ENCODE data around the gene CNIH1.
"Not testable (repeated sequence)": the region's sequence is repeated elsewhere in the genome, so short reads cannot be mapped to it uniquely, and the experiment has no call there.

The CNIH1 gene

DNA sequence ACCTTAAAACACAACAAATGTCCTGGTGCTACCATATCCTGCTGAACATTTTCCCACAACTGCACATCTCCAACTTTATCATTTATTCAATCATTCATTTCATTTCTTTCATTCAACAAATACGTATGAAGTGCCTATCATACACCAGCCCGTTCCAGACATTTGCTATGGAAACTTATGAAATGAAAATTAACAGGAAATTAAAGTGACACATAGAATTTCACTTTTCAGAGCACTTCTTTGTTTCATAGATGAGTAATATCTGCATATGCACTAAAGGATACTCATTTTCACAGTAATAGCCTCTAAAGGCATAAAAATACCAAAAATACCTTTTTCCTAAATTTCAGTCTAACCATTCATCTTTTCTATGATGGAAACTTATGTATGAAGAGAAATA, 12.6 kb downstream of the CNIH1 start:
- DNase-seq (no peak), ATAC-seq (peak; percentile 76)

DNA sequence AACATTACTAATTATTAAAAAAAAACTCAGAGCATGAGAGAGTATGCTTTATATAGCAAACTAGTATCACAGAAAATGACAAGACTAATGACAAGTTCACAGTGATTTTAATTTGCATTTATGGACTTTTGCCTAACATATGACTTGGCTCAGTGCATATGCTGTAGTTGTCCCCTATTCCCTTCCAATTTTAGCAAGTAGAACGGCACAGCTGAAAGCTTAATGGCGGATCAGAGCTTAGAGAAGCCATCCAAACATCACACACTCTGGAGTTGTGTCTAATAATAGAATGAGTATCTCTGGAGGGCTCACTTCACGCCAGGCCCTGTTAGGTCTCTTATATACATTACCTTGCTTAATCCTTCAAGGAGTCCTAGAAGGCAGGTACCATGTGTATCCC, 13.3 kb downstream of the CNIH1 start:
- no peak for ATAC-seq
- no peak for DNase-seq

DNA sequence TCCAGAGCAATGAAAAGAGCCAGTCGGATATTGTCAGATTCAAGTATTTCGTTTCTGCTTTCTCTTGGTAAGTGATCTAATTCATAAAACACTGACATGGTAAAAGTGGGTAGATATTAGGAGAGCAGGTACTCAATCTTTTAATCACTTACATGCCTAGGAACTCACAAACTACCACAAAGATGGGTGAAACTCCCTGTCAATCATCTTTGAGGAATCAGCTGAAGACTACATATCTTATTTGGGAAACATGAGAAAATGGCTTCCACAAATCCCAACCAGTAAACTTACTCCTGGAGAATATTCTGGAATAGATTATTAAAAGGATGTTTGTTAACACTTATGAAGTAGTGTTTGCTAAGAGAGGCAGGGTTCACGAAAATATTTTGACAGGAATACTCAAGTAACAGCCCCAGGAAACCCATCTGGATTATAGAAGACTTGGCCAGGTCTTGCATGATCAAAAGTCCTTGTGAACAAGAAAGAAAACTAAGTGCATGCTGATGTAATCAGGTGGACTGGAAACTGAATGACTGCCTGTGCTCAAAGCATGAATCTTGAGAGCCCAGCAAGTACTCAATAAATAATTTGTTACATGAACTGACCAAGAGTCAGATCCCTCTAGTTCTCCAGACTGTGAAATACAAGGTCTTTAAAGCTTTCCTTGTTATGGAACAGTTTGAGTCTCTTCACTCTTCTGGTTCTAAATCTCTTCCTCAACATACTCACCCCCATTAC, 15.5 kb downstream of the CNIH1 start:
- DNase-seq, result no peak
- no peak for ATAC-seq

- DNase-seq, result no peak
- ATAC-seq, result no peak
Measured at GRCh38 chr14:54425068-54425467, 16.1 kb downstream of the CNIH1 start.

DNA sequence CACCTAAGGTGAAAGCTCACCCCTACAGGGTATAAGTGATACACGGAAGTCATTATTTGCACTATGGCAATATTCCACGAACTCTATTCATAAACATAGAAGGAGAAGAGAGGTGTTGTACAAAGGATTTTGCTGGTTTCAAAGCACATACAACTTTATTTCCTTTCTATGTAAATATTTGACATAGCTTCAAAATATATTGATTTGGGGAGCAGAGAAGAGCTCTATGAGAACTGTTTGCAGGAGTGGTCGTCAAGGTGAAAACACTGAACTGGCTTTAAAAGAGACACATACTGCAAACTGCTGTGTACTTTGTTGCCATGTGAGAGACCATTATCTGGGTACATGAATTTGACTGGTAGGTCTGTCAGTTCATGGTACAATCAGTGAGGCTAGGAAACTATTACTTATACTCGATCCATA, 16.7 kb downstream of the CNIH1 start:
- no peak for ATAC-seq
- DNase-seq, result no peak

- peak; percentile 30 for ATAC-seq
Measured at GRCh38 chr14:54423991-54424390, 17.2 kb downstream of the CNIH1 start.

DNA sequence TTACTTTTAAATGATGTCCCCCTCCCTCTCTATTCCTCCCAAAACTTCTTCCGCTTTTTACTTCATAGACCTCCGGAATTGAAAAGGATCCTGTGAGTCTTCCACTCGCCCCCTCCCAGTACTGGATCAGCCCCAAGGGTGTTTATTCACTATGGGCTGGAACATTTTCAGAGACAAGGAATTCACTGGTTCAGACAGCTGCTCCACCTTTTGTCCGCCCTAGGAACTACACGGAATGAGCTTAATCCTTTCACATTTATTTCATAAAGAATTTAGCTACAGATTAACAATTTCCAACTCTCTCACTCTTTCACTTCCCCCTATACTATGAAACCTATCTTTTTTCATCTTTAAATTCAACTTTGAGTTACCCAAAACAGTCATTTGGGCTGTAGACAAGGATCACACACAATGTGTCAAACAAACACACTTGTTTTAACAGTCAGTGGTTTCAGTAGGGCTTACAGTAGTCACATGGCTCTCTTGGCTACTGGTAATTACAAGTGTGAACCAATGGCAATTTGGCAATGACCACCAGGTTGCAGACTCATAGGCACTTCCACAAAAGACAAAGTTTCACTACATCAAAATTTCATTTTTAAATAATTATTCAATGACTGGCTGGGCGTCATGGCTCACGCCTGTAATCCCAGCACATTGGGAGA, 20.6 kb downstream of the CNIH1 start:
- ATAC-seq, result no peak
- DNase-seq, result no peak

More at GRCh38 chr14:54423991-54424390, 17.2 kb downstream of the CNIH1 start:
- no peak for DNase-seq

DNA sequence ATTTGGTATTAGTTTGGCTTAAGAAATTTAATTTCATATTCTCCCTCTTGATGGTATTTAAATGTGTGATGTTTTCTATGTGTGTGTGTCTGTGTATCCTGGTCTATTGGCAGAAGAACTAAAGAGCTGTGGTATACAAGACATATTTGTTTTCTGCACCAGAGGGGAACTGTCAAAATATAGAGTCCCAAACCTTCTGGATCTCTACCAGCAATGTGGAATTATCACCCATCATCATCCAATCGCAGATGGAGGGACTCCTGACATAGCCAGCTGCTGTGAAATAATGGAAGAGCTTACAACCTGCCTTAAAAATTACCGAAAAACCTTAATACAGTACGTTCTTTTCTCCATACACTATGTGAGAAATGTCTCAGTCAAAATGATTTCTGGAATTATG, 29.8 kb downstream of the CNIH1 start:
- ATAC-seq (no peak), DNase-seq (no peak)

- DNase-seq (no peak), ATAC-seq (no peak)
Measured at GRCh38 chr14:54410215-54410614, 31.0 kb downstream of the CNIH1 start.

GRCh38 chr14:54403401-54404005, 37.7 kb downstream of the CNIH1 start:
- not testable (repeated sequence) for DNase-seq, ATAC-seq

DNA sequence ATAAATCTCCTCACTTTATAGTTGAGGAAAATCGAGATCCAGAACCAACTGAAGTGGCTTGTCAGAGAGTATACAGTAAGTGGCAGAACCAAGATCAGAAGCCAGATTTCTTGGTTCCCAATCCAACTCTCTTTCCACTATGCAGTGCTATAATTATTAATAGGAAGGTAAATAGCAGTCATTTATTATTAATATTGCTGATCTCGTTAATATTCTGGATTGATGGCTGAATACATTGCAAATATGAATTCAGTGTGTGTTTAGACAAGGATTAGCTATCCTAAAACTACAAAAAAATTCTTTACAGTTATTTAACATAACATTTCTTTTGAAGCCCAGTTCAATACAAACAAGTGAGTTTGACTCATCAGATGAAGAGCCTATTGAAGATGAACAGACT, 41.6 kb downstream of the CNIH1 start:
- no peak for ATAC-seq
- DNase-seq, result no peak

DNA sequence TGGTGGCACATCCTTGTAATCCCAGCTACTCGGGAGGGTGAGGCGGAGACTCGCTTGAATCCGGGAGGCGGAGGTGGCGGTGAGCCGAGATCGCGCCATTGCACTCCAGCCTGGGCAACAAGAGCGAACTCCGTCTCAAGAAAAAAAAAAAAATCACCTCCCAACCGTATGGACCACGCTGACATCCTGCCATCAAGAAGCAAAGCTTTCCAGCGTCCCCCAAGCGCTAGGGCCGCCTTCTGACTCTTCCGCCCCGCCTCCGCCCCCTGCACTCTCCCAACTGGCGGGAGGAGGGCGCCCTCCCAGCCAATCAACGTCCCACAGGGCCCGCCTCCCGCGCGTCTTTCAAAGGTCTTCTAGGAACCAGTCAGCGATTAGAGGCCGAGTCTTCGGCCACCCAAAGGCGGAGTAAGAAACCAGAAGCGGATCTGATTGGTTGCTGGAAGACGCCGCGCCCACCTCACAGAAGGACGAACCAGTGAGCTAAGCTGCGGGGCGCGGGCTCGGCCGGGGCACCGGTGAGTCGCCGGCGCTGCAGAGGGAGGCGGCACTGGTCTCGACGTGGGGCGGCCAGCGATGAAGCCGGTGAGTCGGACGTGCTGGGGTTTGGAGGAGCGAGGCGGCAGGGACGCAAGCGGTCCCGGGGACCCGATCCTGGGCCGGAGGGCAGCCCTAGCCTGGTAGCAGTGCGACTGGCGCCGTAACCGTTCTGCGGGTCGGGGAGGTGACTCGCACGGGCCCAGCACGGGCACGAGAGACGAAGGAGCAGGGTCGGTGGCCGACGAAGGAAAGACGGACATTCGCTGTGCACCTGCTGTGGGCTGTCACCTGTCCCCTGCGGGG, 44.5 kb downstream of the CNIH1 start, which contains the start of gene CDKN3:
TSS of gene CDKN3 (plus strand) at position 515 of the 843 bp plus-strand sequence. CDS start at position 577, 62 bp downstream.
- ATAC-seq (peak; percentile 97), DNase-seq (peak; percentile 97)

DNA sequence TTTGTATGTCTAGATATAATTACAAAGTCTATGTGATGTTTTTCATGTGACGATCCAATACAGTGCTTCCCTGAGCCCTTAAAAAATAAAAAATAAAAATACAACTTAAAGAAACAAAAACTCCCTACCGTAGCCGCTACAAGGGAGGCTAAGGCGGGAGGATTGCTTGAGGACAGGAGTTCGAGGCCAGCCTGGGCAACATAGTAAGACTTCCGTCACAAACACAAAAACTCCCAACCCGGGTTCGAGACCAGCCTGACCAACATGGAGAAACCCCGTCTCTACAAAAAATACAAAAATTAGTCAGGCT, 45.0 kb downstream of the CNIH1 start:
- ATAC-seq, result no peak
- peak; percentile 36 for DNase-seq

DNA sequence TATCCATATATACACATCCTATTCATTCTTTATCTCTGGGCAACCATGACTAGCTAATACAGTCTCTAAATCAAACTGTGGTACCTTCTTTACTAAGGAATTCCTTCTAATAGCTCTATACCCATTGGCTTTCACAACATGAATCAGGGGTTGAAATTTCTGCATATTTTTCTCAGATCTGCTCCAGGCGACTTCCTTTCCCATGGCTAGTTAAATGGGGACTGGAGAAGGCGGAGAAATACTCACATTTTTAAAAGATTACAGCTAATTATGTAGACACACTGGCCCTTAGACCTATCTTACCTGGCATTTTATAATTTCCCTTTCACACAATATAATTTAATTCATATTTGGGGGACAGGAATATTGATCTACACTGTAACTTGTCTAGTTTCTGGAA, 45.5 kb downstream of the CNIH1 start:
- DNase-seq (no peak), ATAC-seq (no peak)

DNA sequence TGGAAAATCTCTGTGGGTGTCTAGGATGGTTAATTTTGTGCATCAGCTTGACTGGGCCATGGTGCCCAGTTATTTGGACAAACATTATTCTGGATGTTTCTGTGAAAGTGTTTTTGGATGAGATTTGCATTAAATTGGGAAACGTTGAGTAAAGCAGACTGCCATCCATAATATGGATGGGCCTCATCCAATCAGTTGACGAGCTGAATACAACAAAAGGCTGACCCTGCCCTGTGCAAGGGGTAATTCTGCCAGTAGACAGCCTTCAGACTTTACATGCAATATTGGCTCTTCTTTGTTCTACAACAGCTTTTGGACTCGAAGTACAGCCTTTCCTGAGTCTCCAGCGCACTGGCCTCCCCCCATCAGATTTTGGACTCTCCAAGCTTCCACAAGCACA, 45.9 kb downstream of the CNIH1 start:
- DNase-seq (no peak), ATAC-seq (no peak)

DNA sequence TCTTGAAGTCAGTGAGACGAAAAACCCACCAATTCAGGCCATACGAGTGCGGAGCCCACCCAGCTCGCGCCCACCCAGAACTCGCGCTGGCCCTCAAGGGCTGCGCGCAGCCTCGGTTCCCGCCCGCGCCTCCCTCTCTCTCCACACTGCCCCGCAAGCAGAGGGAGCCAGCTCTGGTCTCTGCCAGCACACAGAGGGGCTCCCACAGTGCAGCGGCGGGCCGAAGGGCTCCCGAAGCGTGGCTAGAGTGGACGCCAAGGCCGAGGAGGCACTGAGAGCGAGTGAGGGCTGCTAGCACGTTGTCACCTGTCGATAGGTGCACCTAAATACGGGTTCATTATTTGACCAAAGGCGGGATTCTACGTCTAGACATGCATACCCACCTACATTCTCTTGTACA, 46.6 kb downstream of the CNIH1 start:
- DNase-seq (no peak), ATAC-seq (no peak)

- not testable (repeated sequence) for ATAC-seq, DNase-seq
Measured at GRCh38 chr14:54392986-54393884, 47.9 kb downstream of the CNIH1 start.

DNA sequence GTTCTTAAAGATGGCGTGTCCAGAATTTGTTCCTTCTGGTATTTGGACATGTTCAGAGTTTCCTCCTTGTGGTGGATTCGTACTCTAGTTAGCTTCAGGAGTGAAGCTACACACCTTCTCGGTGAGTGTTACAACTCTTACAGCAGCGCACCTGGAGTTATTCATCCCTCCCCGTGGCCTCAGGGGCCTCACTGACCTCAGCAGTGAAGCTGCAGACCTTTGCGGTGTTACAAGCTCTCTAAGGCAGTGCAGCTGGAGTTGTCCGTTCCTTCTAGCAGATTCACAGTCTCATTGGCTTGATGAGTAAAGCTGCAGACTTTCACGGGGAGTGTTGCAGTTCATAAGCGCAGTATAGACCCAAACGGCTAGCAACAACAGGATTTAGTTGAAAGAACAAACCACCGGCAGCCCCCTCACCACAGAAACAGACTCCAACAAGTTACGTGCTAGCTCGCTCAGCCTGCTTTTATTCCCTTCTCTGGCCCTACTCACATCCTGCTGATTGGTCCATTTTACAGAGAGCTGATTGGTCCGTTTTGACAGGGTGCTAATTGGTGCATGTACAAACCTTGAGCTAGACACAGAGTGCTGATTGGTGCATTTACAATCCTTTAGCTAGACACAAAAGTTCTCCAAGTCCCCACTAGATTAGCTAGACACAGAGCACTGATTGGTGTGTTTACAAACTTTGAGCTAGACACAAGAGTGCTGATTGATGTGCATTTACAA, 48.9 kb downstream of the CNIH1 start:
- DNase-seq, result no peak
- no peak for ATAC-seq

DNA sequence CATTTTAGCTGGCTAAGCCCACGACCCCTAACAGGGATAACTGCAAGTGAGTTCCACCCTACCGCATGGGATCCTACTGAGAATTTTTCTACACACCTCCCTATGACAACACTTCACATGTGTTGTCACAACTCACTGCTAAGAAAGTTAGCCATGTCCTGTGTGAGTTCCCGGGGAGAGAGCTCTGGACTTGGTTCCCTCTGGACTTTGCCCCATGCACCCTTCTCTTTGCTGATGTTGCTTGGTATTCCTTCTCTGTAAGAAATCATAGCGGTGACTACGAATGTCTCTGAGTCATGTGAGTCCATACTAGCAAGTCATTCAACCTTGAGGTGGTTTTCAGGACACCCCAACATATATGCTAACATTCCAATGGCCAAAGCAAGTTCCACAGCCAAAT, 53.8 kb downstream of the CNIH1 start:
- ATAC-seq, result no peak
- DNase-seq, result no peak

- DNase-seq (no peak), ATAC-seq (no peak)
Measured at GRCh38 chr14:54385556-54385955, 55.6 kb downstream of the CNIH1 start.

DNA sequence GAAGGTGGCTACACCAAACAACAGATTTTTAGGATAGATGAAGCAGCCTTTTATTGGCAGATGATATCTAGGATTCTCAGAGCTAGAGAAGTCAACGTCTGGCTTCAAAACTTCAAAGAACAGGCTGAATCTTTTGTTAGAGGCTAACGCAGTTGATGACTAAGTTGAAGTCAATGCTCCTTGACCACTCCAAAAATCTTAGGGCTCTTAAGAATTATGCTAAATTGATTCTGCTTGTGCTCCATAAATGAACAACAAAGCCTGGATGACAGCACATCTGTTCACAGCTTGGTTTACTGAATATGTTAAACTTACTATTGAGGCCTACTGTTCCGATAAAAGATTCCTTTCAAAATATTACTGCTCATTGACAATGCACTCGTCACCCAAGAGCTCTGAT, 57.3 kb downstream of the CNIH1 start:
- DNase-seq (no peak), ATAC-seq (no peak)

Data from stimulated activated naive CD8-positive, alpha-beta T cell treated with anti-CD3 and anti-CD28 coated beads, Interleukin-15, Interleukin-2, amounts not matched to agents 100 U/mL and 50 U/mL, for 24 hours (primary cell).